ENCODE results near the gene SH3GL3. TPM values are rescaled to one million over a fixed set of nuclear protein-coding genes. Genes with fewer than 3 reads are reported as not detected.

The SH3GL3 gene
- total and polyA plus RNA-seq, 2 of the 8 experiments (the other 6 are each of a cell fraction or from before 2014, with no cell fraction given) = 14.1 to 19.1 TPM

- no peak for TF ChIP-seq EZH2 (IDR thresholded peaks at IDR 0.05; ENCODE audit: low read depth, low read length, severe bottlenecking)
- TF ChIP-seq RNF2 (IDR thresholded peaks at IDR 0.05; ENCODE audit: borderline replicate concordance, low read depth, low read length, missing control alignments, poor library complexity, severe bottlenecking) = no peak
- no peak for TF ChIP-seq KDM1A (IDR thresholded peaks at IDR 0.05; ENCODE audit: borderline replicate concordance, low read length)
- TF ChIP-seq RBBP5 (IDR thresholded peaks at IDR 0.05; ENCODE audit: borderline replicate concordance, low read depth, low read length) = no peak
- TF ChIP-seq POLR2AphosphoS5 (IDR thresholded peaks at IDR 0.05; ENCODE audit: low read depth, low read length) = no peak
These were observed 158.2 kb downstream of the SH3GL3 start (continued) for GRCh38 chr15:83605111-83605945.

Measured in H1 (cell line).